ENCODE data around the gene ERI3.

Gene ERI3

DNA sequence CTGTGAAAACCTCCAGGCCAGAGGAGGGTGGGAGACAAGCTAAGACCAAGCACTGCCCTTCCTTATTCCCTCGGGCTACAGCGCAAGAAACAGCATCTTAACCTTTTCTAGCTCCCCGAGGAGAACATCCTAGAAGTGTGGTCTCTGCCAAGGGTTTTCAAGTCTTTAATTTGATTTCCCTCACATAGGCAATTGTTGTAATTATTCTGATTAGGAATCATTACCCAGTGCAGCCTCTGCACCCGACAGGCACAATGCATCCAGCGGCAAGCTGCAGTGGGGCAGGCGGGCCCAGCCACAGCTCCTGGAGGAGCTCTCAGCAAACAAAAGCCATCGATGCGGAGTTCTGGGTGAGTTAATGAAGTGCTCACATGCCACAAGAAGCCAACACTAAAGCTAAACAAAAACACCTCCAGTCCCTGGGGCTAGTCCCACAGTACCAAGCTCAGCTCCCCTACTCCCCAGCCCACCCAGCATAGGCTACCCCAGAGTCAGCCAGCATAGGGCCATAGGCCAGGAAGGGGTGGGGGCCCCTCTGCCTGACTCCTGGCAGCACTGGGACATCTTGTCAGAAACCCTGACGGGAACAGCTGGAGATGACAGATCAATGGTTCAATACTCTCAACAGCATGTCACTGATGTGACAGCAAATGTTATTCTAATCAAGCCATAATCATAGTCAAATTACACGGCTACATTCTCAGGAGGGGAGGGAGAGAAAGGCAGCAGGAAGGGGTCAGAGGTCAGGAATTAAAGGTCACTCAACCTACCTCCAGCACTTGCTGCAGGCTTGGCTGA, 42.5 kb downstream of the ERI3 start:
- no peak for DNase-seq (ENCODE audit: low spot score)
- in situ Hi-C loops (cut with MboI; ENCODE audit: low pct_unique_long_range_greater_than_20kb, low sequenced_read_pairs, unreplicated experiment): no loop called here
- TF ChIP-seq, protein P1, sequence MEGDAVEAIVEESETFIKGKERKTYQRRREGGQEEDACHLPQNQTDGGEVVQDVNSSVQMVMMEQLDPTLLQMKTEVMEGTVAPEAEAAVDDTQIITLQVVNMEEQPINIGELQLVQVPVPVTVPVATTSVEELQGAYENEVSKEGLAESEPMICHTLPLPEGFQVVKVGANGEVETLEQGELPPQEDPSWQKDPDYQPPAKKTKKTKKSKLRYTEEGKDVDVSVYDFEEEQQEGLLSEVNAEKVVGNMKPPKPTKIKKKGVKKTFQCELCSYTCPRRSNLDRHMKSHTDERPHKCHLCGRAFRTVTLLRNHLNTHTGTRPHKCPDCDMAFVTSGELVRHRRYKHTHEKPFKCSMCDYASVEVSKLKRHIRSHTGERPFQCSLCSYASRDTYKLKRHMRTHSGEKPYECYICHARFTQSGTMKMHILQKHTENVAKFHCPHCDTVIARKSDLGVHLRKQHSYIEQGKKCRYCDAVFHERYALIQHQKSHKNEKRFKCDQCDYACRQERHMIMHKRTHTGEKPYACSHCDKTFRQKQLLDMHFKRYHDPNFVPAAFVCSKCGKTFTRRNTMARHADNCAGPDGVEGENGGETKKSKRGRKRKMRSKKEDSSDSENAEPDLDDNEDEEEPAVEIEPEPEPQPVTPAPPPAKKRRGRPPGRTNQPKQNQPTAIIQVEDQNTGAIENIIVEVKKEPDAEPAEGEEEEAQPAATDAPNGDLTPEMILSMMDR (IDR thresholded peaks at IDR 0.05; ENCODE audit: extremely low read depth, insufficient read depth, missing control alignments): no peak

DNA sequence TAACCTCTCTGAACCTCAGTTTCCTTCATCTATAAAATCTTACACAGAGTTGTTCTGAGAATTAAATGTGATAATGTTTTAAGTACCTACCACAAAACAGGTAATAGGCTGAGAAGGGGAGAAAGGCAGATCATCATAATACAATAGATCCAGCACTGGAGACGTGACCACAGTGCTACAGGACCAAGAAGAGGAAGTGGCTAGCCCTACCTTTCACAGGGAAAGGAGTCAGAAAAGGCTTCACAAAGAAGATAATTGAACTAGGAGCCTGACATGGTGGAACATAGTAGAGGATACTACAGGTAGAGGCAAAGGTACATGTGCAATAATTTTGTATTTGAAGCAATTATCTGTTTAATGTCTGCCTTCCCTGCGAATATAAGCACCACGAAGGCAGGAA, 45.1 kb downstream of the ERI3 start:
- in situ Hi-C loops (cut with MboI; ENCODE audit: low pct_unique_long_range_greater_than_20kb, low sequenced_read_pairs, unreplicated experiment): no loop called here
- no peak for DNase-seq (ENCODE audit: low spot score)
- TF ChIP-seq, protein P1 (IDR thresholded peaks at IDR 0.05; ENCODE audit: extremely low read depth, insufficient read depth, missing control alignments): no peak

DNA sequence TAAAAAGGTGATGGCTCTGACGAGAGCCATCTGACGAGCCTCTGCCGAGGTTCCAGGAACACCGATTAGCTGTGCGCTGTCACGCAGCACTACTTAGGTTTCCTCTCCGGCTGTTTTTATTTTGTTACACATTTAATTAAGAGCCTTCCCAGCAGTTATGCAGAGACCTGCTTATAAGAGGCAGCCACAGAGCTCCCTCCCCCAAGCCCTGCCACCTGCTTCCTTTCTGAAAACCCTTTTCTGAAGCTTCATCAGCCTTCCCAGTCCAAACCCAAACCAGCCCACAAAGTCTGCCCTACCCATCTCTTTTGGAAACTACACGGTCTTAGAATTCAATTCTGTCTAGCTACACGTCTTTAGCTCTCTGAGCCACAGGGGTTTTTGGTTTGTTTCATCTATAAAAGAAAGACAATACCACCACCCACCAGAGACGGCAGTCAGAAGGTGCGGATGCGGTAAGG, 49.1 kb downstream of the ERI3 start:
- no peak for DNase-seq (ENCODE audit: low spot score)
- TF ChIP-seq, protein P1 (IDR thresholded peaks at IDR 0.05; ENCODE audit: extremely low read depth, insufficient read depth, missing control alignments): no peak
- in situ Hi-C loops (cut with MboI; ENCODE audit: low pct_unique_long_range_greater_than_20kb, low sequenced_read_pairs, unreplicated experiment): no loop called here

DNA sequence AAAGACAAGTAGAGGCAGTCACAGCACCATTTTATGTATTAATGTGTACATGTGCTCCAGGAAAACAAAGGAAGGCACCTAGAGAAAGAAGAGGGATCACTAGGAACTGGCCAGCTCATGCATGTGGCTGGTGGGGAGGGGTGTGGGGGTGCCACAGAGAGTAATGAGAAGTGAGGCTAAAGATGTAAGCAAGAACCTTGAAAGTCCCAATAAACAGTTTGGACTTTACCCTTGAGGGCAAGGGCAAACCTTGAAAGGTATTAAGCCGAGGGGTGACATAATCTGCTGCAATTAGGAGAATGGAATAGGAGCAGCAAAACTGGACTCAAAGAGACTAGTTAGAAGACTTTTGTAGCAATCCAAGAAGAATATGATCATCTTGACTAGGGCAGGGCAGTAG, 51.5 kb downstream of the ERI3 start:
- no peak for DNase-seq (ENCODE audit: low spot score)
- TF ChIP-seq, protein P1 (IDR thresholded peaks at IDR 0.05; ENCODE audit: extremely low read depth, insufficient read depth, missing control alignments): no peak
- in situ Hi-C loops (cut with MboI; ENCODE audit: low pct_unique_long_range_greater_than_20kb, low sequenced_read_pairs, unreplicated experiment): no loop called here

DNA sequence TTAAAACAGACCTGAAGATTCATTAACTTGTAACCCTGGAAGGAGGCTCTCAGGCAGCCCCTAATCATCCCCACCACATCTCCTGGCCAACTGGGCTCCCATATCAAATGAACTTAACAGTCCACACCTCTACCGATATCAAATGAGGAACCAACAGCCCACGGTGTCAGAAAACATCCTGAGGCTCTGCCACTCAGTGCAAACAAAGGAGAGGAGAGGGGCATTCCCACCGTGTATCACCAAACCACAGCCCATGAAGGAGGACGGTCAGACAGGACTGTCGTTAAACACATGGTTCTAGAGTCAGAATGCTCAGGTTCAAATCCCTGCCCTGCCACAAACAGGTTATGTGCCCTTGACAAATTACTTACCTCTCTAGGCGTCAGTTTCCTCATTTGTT, 52.5 kb downstream of the ERI3 start:
- in situ Hi-C loops (cut with MboI; ENCODE audit: low pct_unique_long_range_greater_than_20kb, low sequenced_read_pairs, unreplicated experiment): no loop called here
- no peak for DNase-seq (ENCODE audit: low spot score)
- TF ChIP-seq, protein P1 (IDR thresholded peaks at IDR 0.05; ENCODE audit: extremely low read depth, insufficient read depth, missing control alignments): no peak

DNA sequence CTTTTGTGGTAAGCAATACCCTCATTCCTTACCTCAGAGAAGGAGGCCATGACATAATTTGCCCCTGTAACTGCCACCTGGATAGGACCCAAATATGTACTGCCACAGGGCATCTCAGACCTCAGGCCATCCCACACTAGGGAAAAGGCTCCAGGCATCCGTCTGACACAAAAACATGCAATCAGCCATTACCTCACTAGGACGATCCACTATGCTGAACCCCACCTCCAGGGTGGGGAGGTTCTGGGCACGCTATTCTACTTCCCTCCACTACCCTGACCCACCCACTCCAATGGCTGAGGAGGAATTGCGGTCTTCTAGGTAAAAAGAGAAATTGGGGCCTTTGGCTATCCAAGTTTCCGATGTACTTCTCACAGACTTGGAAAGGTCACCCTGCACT, 53.6 kb downstream of the ERI3 start:
- in situ Hi-C loops (cut with MboI; ENCODE audit: low pct_unique_long_range_greater_than_20kb, low sequenced_read_pairs, unreplicated experiment): no loop called here

More for the DNA sequence above, 53.6 kb downstream of the ERI3 start:
- no peak for DNase-seq (ENCODE audit: low spot score)
- TF ChIP-seq, protein P1 (IDR thresholded peaks at IDR 0.05; ENCODE audit: extremely low read depth, insufficient read depth, missing control alignments): no peak

Data from GM13977 (cell line).